Osteoblast (primary cell): ENCODE results near the gene USP34. TPM values are rescaled to one million over a fixed set of nuclear protein-coding genes. Genes with fewer than 3 reads are reported as not detected.

Source experiments
- DNase-seq: peaks from one replicate; pipeline ENCODE4 v3.0.0; 2011; ENCODE audit warnings: low spot score, mixed read lengths; ENCODE audit not compliant: insufficient read length; ENCODE audit errors: missing footprints
- H2AFZ ChIP-seq: 2 replicates; pipeline ENCODE4 v1.6.0; 2011; ENCODE audit warnings: mild to moderate bottlenecking, low read length
- H3K27ac ChIP-seq: 2 replicates; pipeline ENCODE4 v1.5.1; 2011; ENCODE audit warnings: mild to moderate bottlenecking, low read depth, low read length, moderate library complexity
- H3K27me3 ChIP-seq: 2 replicates; pipeline ENCODE4 v1.6.0; 2012; ENCODE audit warnings: mild to moderate bottlenecking, control low read depth, inconsistent platforms, low read length, moderate library complexity; ENCODE audit not compliant: insufficient read depth
- H3K36me3 ChIP-seq: 2 replicates; pipeline ENCODE4 v1.5.1; 2011; ENCODE audit warnings: mild to moderate bottlenecking, low read length, control low read depth, moderate library complexity; ENCODE audit not compliant: insufficient read depth
- H3K4me1 ChIP-seq: 2 replicates; pipeline ENCODE4 v1.5.1; 2011; ENCODE audit warnings: mild to moderate bottlenecking, low read length, control low read depth, moderate library complexity; ENCODE audit not compliant: insufficient read depth
- H3K4me2 ChIP-seq: 2 replicates; pipeline ENCODE4 v1.6.0; 2011; ENCODE audit warnings: mild to moderate bottlenecking, low read length; ENCODE audit not compliant: insufficient read depth
- H3K4me3 ChIP-seq: fragments of 200-600 bp; sonication (generic); 3 replicates; pipeline ENCODE4 v1.5.1; 2012; ENCODE audit warnings: mild to moderate bottlenecking, low read length, inconsistent platforms; ENCODE audit not compliant: insufficient read depth
- H3K79me2 ChIP-seq: 2 replicates; pipeline ENCODE4 v1.6.0; 2012; ENCODE audit warnings: mild to moderate bottlenecking, low read length, control low read depth, inconsistent platforms; ENCODE audit not compliant: insufficient read depth
- H3K9me3 ChIP-seq: 2 replicates; pipeline ENCODE4 v1.5.1; 2011; ENCODE audit warnings: low read depth, low read length, control low read depth
- H4K20me1 ChIP-seq: 2 replicates; pipeline ENCODE4 v1.6.0; 2012; ENCODE audit warnings: mild to moderate bottlenecking, low read length, control low read depth; ENCODE audit not compliant: insufficient read depth
- CTCF ChIP-seq: IDR thresholded peaks from 2 replicates; pipeline ENCODE4 v1.5.1; 2011; ENCODE audit warnings: mild to moderate bottlenecking, low read depth, low read length, moderate library complexity; ENCODE audit errors: extremely low read depth
- total RNA-seq: library from RNA; depleted of rRNA; stranded (reverse); fragments of >200 nt; gene quantifications from 2 replicates; pipeline ENCODE4 v1.2.3, GENCODE V29; 2012

Gene USP34
- total RNA-seq, 1 donor = 152 TPM

- H2AFZ ChIP-seq = no peak overlapping the region
- no peaks in the 10 kb centered on the region for H3K79me2 ChIP-seq
- no peaks in the 10 kb centered on the region for H4K20me1 ChIP-seq
- peaks cover 42% of the 10 kb centered on the region for H3K36me3 ChIP-seq
- peak overlapping the region; percentile 45 for H3K4me2 ChIP-seq
- peaks cover 32% of the 10 kb centered on the region for H3K4me1 ChIP-seq
- H3K4me3 ChIP-seq = no peak overlapping the region
- DNase-seq = peak; percentile 59
- peak overlapping the region; percentile 39 for H3K27ac ChIP-seq
- H3K27me3 ChIP-seq = no peaks in the 10 kb centered on the region
- TF ChIP-seq CTCF = no peak
- H3K9me3 ChIP-seq = no peaks in the 10 kb centered on the region
Measured at GRCh38 chr2:61255580-61256437, 215.1 kb downstream of the USP34 start.

- Histone ChIP-seq H4K20me1 (no peaks in the 10 kb centered on the region), H3K4me3 (no peak overlapping the region), H3K4me1 (peaks cover 32% of the 10 kb centered on the region), H3K36me3 (peaks cover 45% of the 10 kb centered on the region), H3K27ac (peak overlapping the region; percentile 39), H2AFZ (no peak overlapping the region), H3K79me2 (no peaks in the 10 kb centered on the region), H3K9me3 (no peaks in the 10 kb centered on the region), H3K27me3 (no peaks in the 10 kb centered on the region), H3K4me2 (no peak overlapping the region)
- TF ChIP-seq CTCF = no peak
- no peak for DNase-seq
Measured at GRCh38 chr2:61254536-61254935, 216.4 kb downstream of the USP34 start.

GRCh38 chr2:61253136-61253535 is 217.8 kb downstream of the USP34 start:
- H3K36me3 ChIP-seq = peaks cover 39% of the 10 kb centered on the region
- H4K20me1 ChIP-seq = no peaks in the 10 kb centered on the region
- H2AFZ ChIP-seq = no peak overlapping the region
- no peak overlapping the region for H3K27ac ChIP-seq
- H3K4me2 ChIP-seq = no peak overlapping the region
- DNase-seq = peak; percentile 22
- H3K79me2 ChIP-seq = no peaks in the 10 kb centered on the region
- no peaks in the 10 kb centered on the region for H3K27me3 ChIP-seq
- H3K9me3 ChIP-seq = no peaks in the 10 kb centered on the region
- peaks cover 32% of the 10 kb centered on the region for H3K4me1 ChIP-seq
- no peak overlapping the region for H3K4me3 ChIP-seq
- TF ChIP-seq CTCF = no peak

GRCh38 chr2:61252031-61252430 is 218.9 kb downstream of the USP34 start:
- no peak for DNase-seq
- H3K36me3 ChIP-seq = peaks cover 38% of the 10 kb centered on the region
- no peaks in the 10 kb centered on the region for H3K27me3 ChIP-seq
- no peaks in the 10 kb centered on the region for H3K79me2 ChIP-seq
- no peaks in the 10 kb centered on the region for H3K9me3 ChIP-seq
- H3K27ac ChIP-seq = no peak overlapping the region
- no peaks in the 10 kb centered on the region for H4K20me1 ChIP-seq
- no peak for TF ChIP-seq CTCF
- no peak overlapping the region for H2AFZ ChIP-seq
- H3K4me2 ChIP-seq = no peak overlapping the region
- H3K4me3 ChIP-seq = no peak overlapping the region
- H3K4me1 ChIP-seq = peaks cover 25% of the 10 kb centered on the region
